ENCODE results near the gene NUP214.
"Not testable (repeated sequence)": the region's sequence is repeated elsewhere in the genome, so short reads cannot be mapped to it uniquely, and the experiment has no call there.

DNA sequence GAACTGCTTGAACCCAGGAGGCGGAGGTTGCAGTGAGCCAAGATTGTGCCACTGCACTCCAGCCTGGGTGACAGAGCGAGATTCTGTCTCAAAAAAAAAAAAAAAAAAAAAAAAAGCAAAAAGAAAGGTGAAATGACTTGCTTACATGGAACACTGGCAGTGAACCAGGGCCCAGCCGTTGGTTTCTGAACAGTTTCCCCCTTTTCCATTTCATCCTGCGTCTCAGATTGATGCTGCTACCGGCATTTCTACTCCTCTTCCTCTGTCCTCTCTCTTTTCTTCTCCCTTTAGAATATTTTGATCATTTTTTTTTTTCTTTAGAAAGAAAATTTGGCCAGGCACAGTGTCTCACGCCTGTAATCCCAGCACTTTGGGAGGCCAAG, 10.0 kb upstream of the NUP214 start:
- not testable (repeated sequence) for TF ChIP-seq POLR2A, CTCF (IDR thresholded peaks at IDR 0.05)

Data from adrenal gland (tissue), 5 donors.